Osteocyte (in vitro differentiated cells): ENCODE data around the gene SMAD3. TPM values are rescaled to one million over a fixed set of nuclear protein-coding genes. Genes with fewer than 3 reads are reported as not detected.

Experiments used
- DNase-seq: peaks from one replicate; pipeline ENCODE4 v3.0.0; 2021; ENCODE audit warnings: mixed read lengths; ENCODE audit not compliant: unreplicated experiment; ENCODE audit errors: extremely low spot score
- H3K27ac Mint-ChIP-seq: one replicate; pipeline ENCODE4 v1.8.0; 2021; ENCODE audit warnings: mild to moderate bottlenecking, mixed read lengths; ENCODE audit not compliant: unreplicated experiment
- H3K27me3 Mint-ChIP-seq: one replicate; pipeline ENCODE4 v1.8.0; 2021; ENCODE audit warnings: mixed read lengths; ENCODE audit not compliant: unreplicated experiment
- H3K36me3 Mint-ChIP-seq: one replicate; pipeline ENCODE4 v1.8.0; 2021; ENCODE audit warnings: mixed read lengths; ENCODE audit not compliant: unreplicated experiment
- H3K4me1 Mint-ChIP-seq: one replicate; pipeline ENCODE4 v1.8.0; 2021; ENCODE audit warnings: mixed read lengths; ENCODE audit not compliant: unreplicated experiment
- H3K4me3 Mint-ChIP-seq: one replicate; pipeline ENCODE4 v1.8.0; 2021; ENCODE audit warnings: mild to moderate bottlenecking, moderate library complexity, mixed read lengths; ENCODE audit not compliant: unreplicated experiment
- H3K9me3 Mint-ChIP-seq: one replicate; pipeline ENCODE4 v1.8.0; 2021; ENCODE audit warnings: mixed read lengths; ENCODE audit not compliant: unreplicated experiment
- total RNA-seq: library from RNA; stranded (reverse); gene quantifications from 2 replicates; pipeline ENCODE4 v1.2.1, GENCODE V29; 2021
- TF ChIP-seq, protein P1 (sequence below): fragments of 200-600 bp; sonication (generic); IDR thresholded peaks from 2 replicates; pipeline ENCODE4 v1.5.0; 2021; ENCODE audit warnings: antibody characterized with exemption, mild to moderate bottlenecking, moderate library complexity

The SMAD3 gene
- total RNA-seq, 1 donor from 2014 or later = 39.7 TPM

DNA sequence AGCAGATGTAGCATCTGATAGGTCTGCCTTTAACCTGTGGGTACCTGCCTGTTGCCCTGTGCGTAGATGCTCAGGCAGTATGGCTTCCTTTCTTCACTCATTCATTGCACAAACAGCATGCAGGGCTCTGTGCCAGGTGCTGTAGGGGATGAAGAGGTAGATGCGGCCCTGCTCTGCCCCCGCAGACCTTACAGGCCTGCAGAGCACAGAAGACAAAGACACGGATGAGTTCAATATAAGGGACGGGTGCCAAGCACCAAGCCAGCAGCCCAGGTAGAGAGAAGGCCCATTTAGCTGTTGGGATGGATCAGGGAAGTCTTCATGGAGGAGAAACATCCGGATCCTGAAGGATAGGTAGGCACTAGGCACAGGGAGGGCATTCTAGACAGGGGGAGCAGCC is 119.6 kb downstream of the SMAD3 start:
- Mint-ChIP-seq H3K4me3 (no peak overlapping the region), H3K4me1 (peaks cover 24% of the 10 kb centered on the region), H3K27me3 (no peaks in the 10 kb centered on the region), H3K36me3 (peaks cover 38% of the 10 kb centered on the region), H3K27ac (no peak overlapping the region), H3K9me3 (no peaks in the 10 kb centered on the region)
- TF ChIP-seq, protein P1, sequence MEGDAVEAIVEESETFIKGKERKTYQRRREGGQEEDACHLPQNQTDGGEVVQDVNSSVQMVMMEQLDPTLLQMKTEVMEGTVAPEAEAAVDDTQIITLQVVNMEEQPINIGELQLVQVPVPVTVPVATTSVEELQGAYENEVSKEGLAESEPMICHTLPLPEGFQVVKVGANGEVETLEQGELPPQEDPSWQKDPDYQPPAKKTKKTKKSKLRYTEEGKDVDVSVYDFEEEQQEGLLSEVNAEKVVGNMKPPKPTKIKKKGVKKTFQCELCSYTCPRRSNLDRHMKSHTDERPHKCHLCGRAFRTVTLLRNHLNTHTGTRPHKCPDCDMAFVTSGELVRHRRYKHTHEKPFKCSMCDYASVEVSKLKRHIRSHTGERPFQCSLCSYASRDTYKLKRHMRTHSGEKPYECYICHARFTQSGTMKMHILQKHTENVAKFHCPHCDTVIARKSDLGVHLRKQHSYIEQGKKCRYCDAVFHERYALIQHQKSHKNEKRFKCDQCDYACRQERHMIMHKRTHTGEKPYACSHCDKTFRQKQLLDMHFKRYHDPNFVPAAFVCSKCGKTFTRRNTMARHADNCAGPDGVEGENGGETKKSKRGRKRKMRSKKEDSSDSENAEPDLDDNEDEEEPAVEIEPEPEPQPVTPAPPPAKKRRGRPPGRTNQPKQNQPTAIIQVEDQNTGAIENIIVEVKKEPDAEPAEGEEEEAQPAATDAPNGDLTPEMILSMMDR = no peak
- no peak for DNase-seq

DNA sequence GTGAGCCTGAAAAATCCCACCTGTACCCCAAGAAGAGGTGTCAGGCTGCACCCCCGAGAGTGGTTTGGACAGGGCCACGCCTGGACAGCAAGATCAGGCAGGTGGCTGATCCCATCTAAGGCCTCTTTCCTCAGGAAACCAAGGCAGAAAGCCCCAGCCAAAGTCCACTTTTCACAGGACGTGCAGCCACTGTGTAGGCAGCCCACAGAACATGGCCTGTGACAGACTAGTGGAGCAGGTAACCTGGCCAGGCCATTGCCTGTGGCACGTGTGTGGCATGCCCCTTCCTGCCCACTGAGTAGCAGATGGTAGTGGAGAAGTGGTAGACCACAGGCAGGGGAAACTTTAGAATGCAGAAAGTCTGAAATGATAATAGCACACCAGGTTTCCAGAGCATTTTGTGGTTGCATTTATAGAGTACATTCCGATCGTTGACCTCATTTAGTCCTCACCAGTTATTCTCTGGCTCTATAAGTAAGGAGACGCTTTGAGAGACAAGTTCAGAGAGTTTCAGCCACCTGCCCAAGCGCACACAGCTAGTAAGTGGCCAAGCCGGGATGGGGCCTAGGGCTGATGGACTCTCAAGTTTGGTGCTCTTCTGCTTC is 120.3 kb downstream of the SMAD3 start:
- H3K27me3 Mint-ChIP-seq = no peaks in the 10 kb centered on the region
- H3K4me1 Mint-ChIP-seq = peaks cover 24% of the 10 kb centered on the region
- no peak overlapping the region for H3K27ac Mint-ChIP-seq
- TF ChIP-seq, protein P1 = no peak
- H3K36me3 Mint-ChIP-seq = peaks cover 41% of the 10 kb centered on the region
- no peak overlapping the region for H3K4me3 Mint-ChIP-seq
- no peaks in the 10 kb centered on the region for H3K9me3 Mint-ChIP-seq
- DNase-seq = no peak

DNA sequence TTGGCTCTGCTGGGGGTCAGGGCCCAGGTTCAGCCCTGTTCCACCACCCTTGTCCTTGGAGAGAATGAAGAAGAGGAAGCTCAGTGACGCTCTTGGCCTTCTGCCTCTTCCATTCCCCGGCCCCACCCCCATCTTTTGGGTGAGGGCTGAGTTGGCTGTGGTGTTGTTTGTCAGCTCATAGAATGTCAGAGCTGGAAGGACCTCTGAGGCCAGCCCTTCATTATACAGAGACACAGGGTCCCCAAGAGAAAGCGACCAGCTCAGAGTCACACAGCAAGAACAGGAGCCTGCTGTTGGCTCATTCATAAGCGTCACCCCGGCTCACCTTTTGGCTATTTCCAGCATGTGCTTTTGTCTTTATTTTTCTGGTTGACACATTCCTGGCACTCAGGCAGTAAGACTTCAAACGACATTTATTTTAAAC is 120.8 kb downstream of the SMAD3 start:
- Mint-ChIP-seq H3K27me3 (no peaks in the 10 kb centered on the region), H3K9me3 (no peaks in the 10 kb centered on the region), H3K36me3 (peaks cover 45% of the 10 kb centered on the region), H3K27ac (no peak overlapping the region), H3K4me3 (no peak overlapping the region), H3K4me1 (peaks cover 24% of the 10 kb centered on the region)
- TF ChIP-seq, protein P1 = no peak
- DNase-seq = no peak

DNA sequence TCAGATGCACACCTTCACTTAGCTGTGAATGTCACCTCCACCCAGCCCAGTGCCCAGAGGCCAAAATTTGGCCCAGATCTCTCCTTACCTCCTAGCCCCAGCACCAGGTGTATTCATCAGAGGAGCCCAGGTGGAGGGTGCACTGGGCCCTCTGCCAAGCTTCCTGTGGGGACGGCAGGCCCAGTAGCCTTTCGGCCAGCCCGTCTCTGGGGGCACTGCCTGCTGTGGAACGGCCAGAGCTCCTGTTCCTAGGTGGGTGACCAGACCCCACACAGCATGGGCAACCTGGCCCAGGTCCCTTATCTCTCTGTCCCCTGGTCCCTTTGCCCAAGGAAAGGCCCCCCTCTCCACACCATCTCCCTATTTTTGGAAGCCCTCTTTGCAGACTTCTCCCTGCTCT is 121.3 kb downstream of the SMAD3 start:
- Mint-ChIP-seq H3K36me3 (peaks cover 49% of the 10 kb centered on the region), H3K4me1 (peaks cover 24% of the 10 kb centered on the region), H3K9me3 (no peaks in the 10 kb centered on the region), H3K4me3 (no peak overlapping the region), H3K27ac (no peak overlapping the region), H3K27me3 (no peaks in the 10 kb centered on the region)
- TF ChIP-seq, protein P1 = no peak
- DNase-seq = no peak

DNA sequence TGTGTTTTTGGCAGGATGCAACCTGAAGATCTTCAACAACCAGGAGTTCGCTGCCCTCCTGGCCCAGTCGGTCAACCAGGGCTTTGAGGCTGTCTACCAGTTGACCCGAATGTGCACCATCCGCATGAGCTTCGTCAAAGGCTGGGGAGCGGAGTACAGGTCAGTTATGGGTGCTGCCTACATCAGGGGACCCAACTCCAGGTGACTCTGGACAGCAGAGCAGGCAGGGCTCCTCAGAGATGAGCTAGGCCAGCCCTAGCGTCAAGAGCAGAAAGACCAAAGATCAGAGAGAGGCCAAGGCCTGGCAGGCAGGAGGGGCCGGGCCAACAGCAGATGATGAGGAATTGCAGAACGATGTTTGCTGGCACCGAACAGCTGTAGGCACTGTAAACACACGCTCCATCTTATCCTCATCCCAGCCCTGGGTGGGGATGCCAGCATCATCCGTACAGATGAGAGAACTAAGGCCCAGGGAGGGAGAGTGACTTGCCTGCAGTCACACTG is 122.0 kb downstream of the SMAD3 start:
- Mint-ChIP-seq H3K4me1 (peaks cover 26% of the 10 kb centered on the region), H3K27ac (no peak overlapping the region), H3K9me3 (no peaks in the 10 kb centered on the region), H3K27me3 (no peaks in the 10 kb centered on the region), H3K36me3 (peaks cover 53% of the 10 kb centered on the region), H3K4me3 (no peak overlapping the region)
- TF ChIP-seq, protein P1 = no peak
- DNase-seq = no peak
